WTC11 (cell line): ENCODE data around the gene EIF2D. TPM values are rescaled to one million over a fixed set of nuclear protein-coding genes. Genes with fewer than 3 reads are reported as not detected.

ENCODE experiments used
- ATAC-seq: fragments of 200-7000 bp; cut with Tn5 transposase; 2 replicates; pipeline ENCODE4 v1.10.0; 2021; ENCODE audit warnings: mild to moderate bottlenecking, moderate library complexity
- CTCF ChIA-PET: fragments of 300-600 bp; sonication (Branson Sonifier 250); formaldehyde crosslinking; loops from one replicate; lab custom pipeline; 2021; ENCODE audit warnings: antibody characterized with exemption; lab: Charles Lee
- POLR2A ChIA-PET: fragments of 350-600 bp; sonication (Branson Sonifier 250); formaldehyde crosslinking; loops from one replicate; lab custom pipeline; 2021; ENCODE audit warnings: antibody characterized with exemption; lab: Charles Lee
- DNase-seq: peaks from one replicate; pipeline ENCODE4 v3.0.0; 2021; ENCODE audit warnings: low spot score
- H3K27ac Mint-ChIP-seq: 2 replicates; pipeline ENCODE4 v1.8.0; 2021; ENCODE audit warnings: mixed read lengths
- H3K27me3 Mint-ChIP-seq: 2 replicates; pipeline ENCODE4 v1.8.0; 2021; ENCODE audit warnings: low read depth, mild to moderate bottlenecking, moderate library complexity, mixed read lengths
- H3K36me3 Mint-ChIP-seq: 2 replicates; pipeline ENCODE4 v1.8.0; 2021; ENCODE audit warnings: mixed read lengths
- H3K4me1 Mint-ChIP-seq: 2 replicates; pipeline ENCODE4 v1.8.0; 2022; ENCODE audit warnings: mixed read lengths
- H3K4me3 Mint-ChIP-seq: 2 replicates; pipeline ENCODE4 v1.8.0; 2021; ENCODE audit warnings: mild to moderate bottlenecking, moderate library complexity, mixed read lengths
- H3K9me3 Mint-ChIP-seq: 2 replicates; pipeline ENCODE4 v1.8.0; 2021; ENCODE audit warnings: mixed read lengths
- AFF4 ChIP-seq: sonication (generic); formaldehyde crosslinking; IDR thresholded peaks from 2 replicates; pipeline ENCODE4 v1.8.1; 2023; ENCODE audit warnings: mild to moderate bottlenecking, missing genetic modification reagents, borderline replicate concordance
- ATF6 ChIP-seq: sonication (generic); formaldehyde crosslinking; IDR thresholded peaks from 2 replicates; pipeline ENCODE4 v1.8.1; 2023; ENCODE audit warnings: mild to moderate bottlenecking, missing genetic modification reagents
- E2F5 ChIP-seq: sonication (generic); formaldehyde crosslinking; IDR thresholded peaks from 2 replicates; pipeline ENCODE4 v1.8.1; 2022; ENCODE audit warnings: mild to moderate bottlenecking, moderate library complexity, missing genetic modification reagents
- ERG ChIP-seq: fragments of 250-450 bp; sonication (Bioruptor Pico); IDR thresholded peaks from 2 replicates; pipeline ENCODE4 v1.8.0; 2021; ENCODE audit warnings: mild to moderate bottlenecking
- GRHL2 ChIP-seq: fragments of 250-450 bp; sonication (Bioruptor Pico); IDR thresholded peaks from 2 replicates; pipeline ENCODE4 v1.8.0; 2022; ENCODE audit warnings: mild to moderate bottlenecking, moderate library complexity; ENCODE audit not compliant: insufficient replicate concordance, severe bottlenecking
- MAX ChIP-seq: sonication (generic); formaldehyde crosslinking; IDR thresholded peaks from 2 replicates; pipeline ENCODE4 v1.8.0; 2022; ENCODE audit warnings: mild to moderate bottlenecking, missing genetic modification reagents
- MLX ChIP-seq: sonication (generic); formaldehyde crosslinking; IDR thresholded peaks from 2 replicates; pipeline ENCODE4 v1.8.1; 2023; ENCODE audit warnings: mild to moderate bottlenecking, missing genetic modification reagents, moderate library complexity
- TEAD1 ChIP-seq: sonication (generic); formaldehyde crosslinking; IDR thresholded peaks from 2 replicates; pipeline ENCODE4 v1.8.0; 2022; ENCODE audit warnings: mild to moderate bottlenecking, missing genetic modification reagents
- ZMAT4 ChIP-seq: fragments of 250-450 bp; sonication (Bioruptor Pico); IDR thresholded peaks from 2 replicates; pipeline ENCODE4 v1.9.0; 2021; ENCODE audit warnings: mild to moderate bottlenecking
- ZNF138 ChIP-seq: sonication (generic); formaldehyde crosslinking; conservative IDR thresholded peaks from 2 replicates; pipeline ENCODE4 v1.8.1; 2022; ENCODE audit warnings: mild to moderate bottlenecking, moderate library complexity, missing genetic modification reagents
- ZNF423 ChIP-seq: fragments of 250-450 bp; sonication (Bioruptor Pico); IDR thresholded peaks from 2 replicates; pipeline ENCODE4 v2.1.2; 2022; ENCODE audit warnings: mild to moderate bottlenecking, moderate library complexity
- ZNF425 ChIP-seq: fragments of 250-450 bp; sonication (Bioruptor Pico); conservative IDR thresholded peaks from 2 replicates; pipeline ENCODE4 v1.9.0; 2021; ENCODE audit warnings: mild to moderate bottlenecking
- ZNF671 ChIP-seq: fragments of 250-450 bp; sonication (Bioruptor Pico); IDR thresholded peaks from 2 replicates; pipeline ENCODE4 v1.8.0; 2021; ENCODE audit warnings: mild to moderate bottlenecking
- total RNA-seq: library from RNA; stranded (reverse); gene quantifications from 3 replicates; pipeline ENCODE4 v1.2.3, GENCODE V29; 2021

EIF2D gene
- total RNA-seq, 1 experiment from 2014 or later = 35.7 TPM

GRCh38 chr1:206577626-206578025 is 34.6 kb downstream of the EIF2D start (continued):
- TF ChIP-seq MLX = no peak
- no peak for TF ChIP-seq ZNF671 (CRISPR knock-in tag)

- ChIA-PET CTCF (interaction anchor here (1.1 to 1.8 kb wide), 8 partner anchors 8 to 106 kb away, joined by 3 to 13 read pairs (median 4); partner anchors contain the start of gene IKBKE), POLR2A (interaction anchor here (1.0 kb wide), 1 partner anchor 21 kb away, joined by 3 read pairs; no protein-coding TSS in a partner anchor)
- ATAC-seq (no peak), DNase-seq (no peak)
- Mint-ChIP-seq H3K27ac (no peak overlapping the region), H3K4me3 (no peak overlapping the region), H3K9me3 (no peaks in the 10 kb centered on the region), H3K27me3 (no peaks in the 10 kb centered on the region), H3K36me3 (no peaks in the 10 kb centered on the region), H3K4me1 (peaks cover 6% of the 10 kb centered on the region; the same call in 1 of the 2 replicates)
- TF ChIP-seq ZMAT4 (CRISPR knock-in tag) (no peak), ATF6 (no peak), ZNF423 (CRISPR knock-in tag) (no peak), AFF4 (no peak), ERG (CRISPR knock-in tag) (no peak), ZNF138 (CRISPR knock-in tag) (no peak), ZNF425 (CRISPR knock-in tag) (no peak), GRHL2 (CRISPR knock-in tag) (no peak), TEAD1 (CRISPR knock-in tag) (no peak), E2F5 (CRISPR knock-in tag) (no peak), MAX (CRISPR knock-in tag) (no peak)
These were observed 36.1 kb downstream of the EIF2D start for GRCh38 chr1:206575894-206576737.
